22Rv1 (cell line): ENCODE data around the gene SERGEF.

Experiments
- ZFX ChIP-seq: fragments of 450-650 bp; IDR thresholded peaks from 2 replicates; pipeline ENCODE4 v1.6.1; 2017; ENCODE audit warnings: antibody characterized with exemption, borderline replicate concordance
- TF ChIP-seq, protein P1 (sequence below): fragments of 450-650 bp; IDR thresholded peaks from 2 replicates; pipeline ENCODE4 v1.5.1; 2017; ENCODE audit warnings: mild to moderate bottlenecking

DNA sequence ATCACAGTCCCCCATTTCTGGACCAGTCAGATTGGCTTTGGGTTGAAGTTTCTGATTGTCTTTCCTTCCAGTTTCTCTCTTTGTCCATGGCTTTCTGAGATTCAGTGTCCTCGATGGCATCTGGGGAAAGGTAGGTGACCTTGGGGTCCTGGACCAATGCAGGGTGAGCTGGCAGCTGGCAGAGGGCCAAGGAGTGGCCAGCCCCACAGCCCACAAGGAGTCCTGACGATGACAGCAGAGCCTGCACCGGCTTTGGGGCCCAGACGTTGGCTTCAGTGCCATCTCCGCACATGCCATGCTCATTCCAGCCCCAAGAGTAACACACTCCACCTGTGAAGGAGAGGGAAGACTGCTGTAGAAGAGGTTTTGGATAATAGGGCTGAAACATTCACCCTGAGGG is 224.8 kb downstream of the SERGEF start:
- TF ChIP-seq, protein P1, sequence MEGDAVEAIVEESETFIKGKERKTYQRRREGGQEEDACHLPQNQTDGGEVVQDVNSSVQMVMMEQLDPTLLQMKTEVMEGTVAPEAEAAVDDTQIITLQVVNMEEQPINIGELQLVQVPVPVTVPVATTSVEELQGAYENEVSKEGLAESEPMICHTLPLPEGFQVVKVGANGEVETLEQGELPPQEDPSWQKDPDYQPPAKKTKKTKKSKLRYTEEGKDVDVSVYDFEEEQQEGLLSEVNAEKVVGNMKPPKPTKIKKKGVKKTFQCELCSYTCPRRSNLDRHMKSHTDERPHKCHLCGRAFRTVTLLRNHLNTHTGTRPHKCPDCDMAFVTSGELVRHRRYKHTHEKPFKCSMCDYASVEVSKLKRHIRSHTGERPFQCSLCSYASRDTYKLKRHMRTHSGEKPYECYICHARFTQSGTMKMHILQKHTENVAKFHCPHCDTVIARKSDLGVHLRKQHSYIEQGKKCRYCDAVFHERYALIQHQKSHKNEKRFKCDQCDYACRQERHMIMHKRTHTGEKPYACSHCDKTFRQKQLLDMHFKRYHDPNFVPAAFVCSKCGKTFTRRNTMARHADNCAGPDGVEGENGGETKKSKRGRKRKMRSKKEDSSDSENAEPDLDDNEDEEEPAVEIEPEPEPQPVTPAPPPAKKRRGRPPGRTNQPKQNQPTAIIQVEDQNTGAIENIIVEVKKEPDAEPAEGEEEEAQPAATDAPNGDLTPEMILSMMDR = no peak
- TF ChIP-seq ZFX = no peak
